Suprapubic skin (tissue), 4 donors: ENCODE measurements around the gene TMIGD1.

ENCODE experiments used
- EP300 ChIP-seq: sonication (generic); formaldehyde crosslinking; IDR thresholded peaks from one replicate; pipeline ENCODE4 v1.6.1; 2017; ENCODE audit warnings: antibody characterized with exemption
- POLR2A ChIP-seq, 2 donors: fragments of 450-650 bp; IDR thresholded peaks; one replicate each; pipeline ENCODE4 v1.6.1; 2017; ENCODE audit warnings: antibody characterized with exemption in 2 of 2, mild to moderate bottlenecking in 2 of 2, moderate library complexity in 2 of 2
- POLR2AphosphoS5 ChIP-seq, 3 donors: sonication (generic); formaldehyde crosslinking; IDR thresholded peaks; one replicate each; pipeline ENCODE4 v1.6.1; 2017; ENCODE audit warnings: antibody characterized with exemption in 3 of 3
- TF ChIP-seq, protein P1 (sequence below), 2 donors: fragments of 200-600 bp in 1 of 2; fragments of 450-650 bp in 1 of 2; sonication (generic) in 1 of 2; IDR thresholded peaks; one replicate each; pipeline ENCODE4 v1.5.1; 2016 to 2019; ENCODE audit warnings: antibody characterized with exemption in 2 of 2, mild to moderate bottlenecking in 1 of 2, moderate library complexity in 1 of 2

DNA sequence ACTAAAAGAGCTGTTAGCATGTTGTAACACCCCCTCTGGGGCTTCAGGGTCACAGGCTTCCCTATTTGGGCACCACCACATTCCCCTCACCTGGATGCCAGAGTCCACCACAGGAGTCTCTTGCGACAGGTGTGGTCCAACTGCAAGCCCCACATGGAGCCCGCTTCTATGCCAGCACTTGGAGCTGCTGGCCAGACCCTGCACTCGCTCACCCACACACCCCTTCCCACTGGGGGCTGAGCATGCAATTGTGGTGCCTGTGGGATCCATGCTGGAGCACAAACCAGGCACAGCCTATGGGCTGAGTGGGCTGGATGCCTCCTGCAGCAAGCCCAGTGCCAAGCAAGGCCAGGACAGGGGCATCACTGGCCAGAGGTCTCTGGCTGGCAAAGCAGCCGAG, 36.1 kb downstream of the TMIGD1 start:
- TF ChIP-seq, protein P1, sequence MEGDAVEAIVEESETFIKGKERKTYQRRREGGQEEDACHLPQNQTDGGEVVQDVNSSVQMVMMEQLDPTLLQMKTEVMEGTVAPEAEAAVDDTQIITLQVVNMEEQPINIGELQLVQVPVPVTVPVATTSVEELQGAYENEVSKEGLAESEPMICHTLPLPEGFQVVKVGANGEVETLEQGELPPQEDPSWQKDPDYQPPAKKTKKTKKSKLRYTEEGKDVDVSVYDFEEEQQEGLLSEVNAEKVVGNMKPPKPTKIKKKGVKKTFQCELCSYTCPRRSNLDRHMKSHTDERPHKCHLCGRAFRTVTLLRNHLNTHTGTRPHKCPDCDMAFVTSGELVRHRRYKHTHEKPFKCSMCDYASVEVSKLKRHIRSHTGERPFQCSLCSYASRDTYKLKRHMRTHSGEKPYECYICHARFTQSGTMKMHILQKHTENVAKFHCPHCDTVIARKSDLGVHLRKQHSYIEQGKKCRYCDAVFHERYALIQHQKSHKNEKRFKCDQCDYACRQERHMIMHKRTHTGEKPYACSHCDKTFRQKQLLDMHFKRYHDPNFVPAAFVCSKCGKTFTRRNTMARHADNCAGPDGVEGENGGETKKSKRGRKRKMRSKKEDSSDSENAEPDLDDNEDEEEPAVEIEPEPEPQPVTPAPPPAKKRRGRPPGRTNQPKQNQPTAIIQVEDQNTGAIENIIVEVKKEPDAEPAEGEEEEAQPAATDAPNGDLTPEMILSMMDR (IDR thresholded peaks at IDR 0.05): no peak
- no peak for TF ChIP-seq POLR2A (IDR thresholded peaks at IDR 0.05)
- no peak for TF ChIP-seq POLR2AphosphoS5 (IDR thresholded peaks at IDR 0.05)
- no peak for TF ChIP-seq EP300
